WTC11 (cell line): Measurements from ENCODE around the gene ZNF628.

Experiments
- CREM ChIP-seq: sonication (generic); formaldehyde crosslinking; IDR thresholded peaks from 2 replicates; pipeline ENCODE4 v1.8.1; 2022; ENCODE audit warnings: mild to moderate bottlenecking, missing genetic modification reagents, moderate library complexity
- CTCF ChIP-seq: fragments of 200-600 bp; IDR thresholded peaks from 2 replicates; pipeline ENCODE4 v1.8.0; 2022; ENCODE audit warnings: antibody characterized with exemption
- ESRRA ChIP-seq: sonication (generic); formaldehyde crosslinking; IDR thresholded peaks from 2 replicates; pipeline ENCODE4 v1.8.1; 2022; ENCODE audit warnings: mild to moderate bottlenecking, missing genetic modification reagents, borderline replicate concordance
- FOXJ3 ChIP-seq: sonication (generic); formaldehyde crosslinking; IDR thresholded peaks from 2 replicates; pipeline ENCODE4 v1.9.0; 2021; ENCODE audit warnings: missing genetic modification reagents, mild to moderate bottlenecking, borderline replicate concordance
- JAZF1 ChIP-seq: fragments of 250-450 bp; sonication (Bioruptor Pico); IDR thresholded peaks from 2 replicates; pipeline ENCODE4 v1.9.0; 2021; ENCODE audit warnings: moderate library complexity, mild to moderate bottlenecking, inconsistent platforms
- JUN ChIP-seq: sonication (generic); formaldehyde crosslinking; IDR thresholded peaks from 2 replicates; pipeline ENCODE4 v1.8.0; 2023; ENCODE audit warnings: mild to moderate bottlenecking, missing genetic modification reagents
- SMAD3 ChIP-seq: sonication (generic); formaldehyde crosslinking; IDR thresholded peaks from 2 replicates; pipeline ENCODE4 v1.8.0; 2022; ENCODE audit warnings: missing genetic modification reagents, mild to moderate bottlenecking, borderline replicate concordance
- ZNF263 ChIP-seq: sonication (generic); formaldehyde crosslinking; IDR thresholded peaks from 2 replicates; pipeline ENCODE4 v1.8.1; 2022; ENCODE audit warnings: low read depth, mild to moderate bottlenecking, moderate library complexity, missing genetic modification reagents

DNA sequence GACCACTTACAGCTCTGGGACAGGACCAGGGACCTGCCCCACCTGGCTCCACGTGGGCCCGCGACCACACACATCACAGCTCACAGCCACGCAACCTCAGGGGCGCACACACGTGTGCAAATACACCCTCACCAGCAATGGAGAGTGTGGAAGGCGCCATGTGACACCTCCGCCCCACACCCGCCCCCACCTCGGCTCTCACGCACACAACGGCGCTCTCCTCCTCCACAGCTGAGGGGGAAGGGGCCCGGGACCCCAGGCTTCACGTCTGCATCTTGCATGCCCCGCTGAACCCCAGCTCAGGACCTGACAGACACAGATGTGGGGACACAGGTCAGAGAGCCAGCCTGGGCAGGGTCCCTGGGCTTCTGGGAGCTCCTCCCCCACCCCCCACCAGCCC lies 26.9 kb upstream of the ZNF628 start:
- no peak for TF ChIP-seq JAZF1 (CRISPR knock-in tag)
- no peak for TF ChIP-seq CTCF
- TF ChIP-seq SMAD3 (CRISPR knock-in tag), result no peak
- TF ChIP-seq FOXJ3, result no peak
- no peak for TF ChIP-seq JUN
- no peak for TF ChIP-seq ESRRA (CRISPR knock-in tag)
- no peak for TF ChIP-seq CREM (CRISPR knock-in tag)
- TF ChIP-seq ZNF263, result no peak
